Testis (tissue), 2 donors: Measurements from ENCODE around the gene HYAL4.
"Not testable (repeated sequence)": the region's sequence is repeated elsewhere in the genome, so short reads cannot be mapped to it uniquely, and the experiment has no call there.

Source experiments
- CTCF ChIP-seq, 3 experiments: fragments of 450-650 bp in 2 of 3; fragments of 200-600 bp in 1 of 3; sonication (generic) in 1 of 3; IDR thresholded peaks; one replicate each; pipeline ENCODE4 v1.5.1; 2016 to 2019; ENCODE audit warnings: antibody characterized with exemption in 3 of 3, mild to moderate bottlenecking in 2 of 3, moderate library complexity in 1 of 3
- POLR2A ChIP-seq: fragments of 450-650 bp; IDR thresholded peaks from one replicate; pipeline ENCODE4 v1.6.1; 2017; ENCODE audit warnings: antibody characterized with exemption, mild to moderate bottlenecking, moderate library complexity

DNA sequence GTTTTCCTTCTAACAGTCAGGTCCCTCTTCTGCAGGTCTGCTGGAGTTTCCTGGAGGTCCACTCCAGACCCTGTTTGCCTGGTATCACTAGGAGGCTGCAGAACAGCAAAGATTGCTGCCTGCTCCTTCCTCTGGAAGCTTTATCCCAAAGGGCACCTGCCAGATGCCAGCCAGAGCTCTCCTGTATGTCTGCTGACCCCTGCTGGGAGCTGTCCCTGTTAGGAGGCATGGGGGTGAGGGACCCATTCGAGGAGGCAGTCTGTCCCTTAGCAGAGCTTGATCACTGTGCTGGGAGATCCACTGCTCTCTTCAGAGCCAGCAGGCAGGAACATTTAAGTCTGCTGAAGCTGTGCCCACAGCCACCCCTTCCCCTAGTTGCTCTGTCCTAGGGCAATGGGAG is 11.5 kb downstream of the HYAL4 start:
- TF ChIP-seq CTCF (IDR thresholded peaks at IDR 0.05); POLR2A: not testable (repeated sequence)
